ENCODE results near the gene C17orf114.
"Not testable (repeated sequence)": the region's sequence is repeated elsewhere in the genome, so short reads cannot be mapped to it uniquely, and the experiment has no call there.

Gene C17orf114

DNA sequence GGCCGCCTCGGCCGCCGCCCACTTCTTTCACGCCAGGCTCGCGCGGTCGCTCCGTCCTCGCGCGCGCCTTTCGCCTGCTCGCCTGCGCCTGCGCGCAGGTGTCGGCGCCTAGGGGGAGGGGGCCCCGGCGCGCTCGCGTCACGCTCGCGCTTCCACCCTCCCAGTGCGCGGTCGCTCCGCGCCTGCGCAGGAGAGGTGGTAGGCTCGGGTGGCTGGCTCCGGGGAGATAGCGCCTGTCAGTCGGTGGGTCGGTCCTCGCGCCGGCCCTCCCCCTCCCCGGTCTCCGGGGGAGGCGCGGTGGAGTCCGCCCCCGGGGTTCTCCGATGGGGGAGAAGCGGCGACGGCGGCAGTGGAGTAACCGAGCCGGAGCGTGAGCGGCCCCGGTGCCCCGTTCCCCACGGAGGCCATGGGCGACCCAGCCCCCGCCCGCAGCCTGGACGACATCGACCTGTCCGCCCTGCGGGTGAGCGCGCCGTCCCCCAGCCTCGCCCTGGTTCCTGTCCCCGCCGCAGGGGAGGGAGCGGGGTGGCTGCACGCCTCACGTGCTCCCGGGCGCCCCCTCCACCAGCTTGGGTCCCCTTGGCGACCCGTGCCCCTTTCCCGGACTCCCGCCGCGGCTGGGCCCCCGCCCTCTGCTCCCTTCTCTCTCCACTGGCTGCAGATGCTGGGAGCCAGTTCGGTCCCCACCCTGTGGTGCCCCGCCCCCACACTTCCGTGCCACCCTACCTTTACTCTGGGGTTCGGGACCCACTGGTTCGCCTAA, 31.2 kb upstream of the C17orf114 start, which contains the start of gene MINK1:
Gene MINK1 (plus strand): TSS at position 163 of the 763 bp plus-strand sequence. CDS start 244 bp downstream, at position 407.
- no peaks in the 10 kb centered on the region for H3K36me3 ChIP-seq
- H3K4me1 ChIP-seq: peaks cover 0 to 34% (median 18%) of the 10 kb centered on the region in 4 donors
- peak; percentile 94 for DNase-seq
- H3K27me3 ChIP-seq: no peaks in the 10 kb centered on the region
- no peaks in the 10 kb centered on the region for H3K9me3 ChIP-seq
- intact Hi-C loops (cut with DNase I): loop anchor here (2.0 to 5.0 kb wide), 3 partner anchors 36 to 121 kb away; partner anchors contain the start of genes ARRB2 and PSMB6
- H3K27ac ChIP-seq: peak within 1 kb of the TSS; percentile 85 to 94 (median 88)
- WGBS, 2 donors: 0% methylated on average over 91 of the region's 91 CpGs
- H3K4me3 ChIP-seq: peak within 1 kb of the TSS; percentile 75 to 99 (median 84)
- no peak for TF ChIP-seq EP300 (IDR thresholded peaks at IDR 0.05)
- peak; percentile 65 to 73 for TF ChIP-seq POLR2A (IDR thresholded peaks at IDR 0.05)
- TF ChIP-seq, protein P1, sequence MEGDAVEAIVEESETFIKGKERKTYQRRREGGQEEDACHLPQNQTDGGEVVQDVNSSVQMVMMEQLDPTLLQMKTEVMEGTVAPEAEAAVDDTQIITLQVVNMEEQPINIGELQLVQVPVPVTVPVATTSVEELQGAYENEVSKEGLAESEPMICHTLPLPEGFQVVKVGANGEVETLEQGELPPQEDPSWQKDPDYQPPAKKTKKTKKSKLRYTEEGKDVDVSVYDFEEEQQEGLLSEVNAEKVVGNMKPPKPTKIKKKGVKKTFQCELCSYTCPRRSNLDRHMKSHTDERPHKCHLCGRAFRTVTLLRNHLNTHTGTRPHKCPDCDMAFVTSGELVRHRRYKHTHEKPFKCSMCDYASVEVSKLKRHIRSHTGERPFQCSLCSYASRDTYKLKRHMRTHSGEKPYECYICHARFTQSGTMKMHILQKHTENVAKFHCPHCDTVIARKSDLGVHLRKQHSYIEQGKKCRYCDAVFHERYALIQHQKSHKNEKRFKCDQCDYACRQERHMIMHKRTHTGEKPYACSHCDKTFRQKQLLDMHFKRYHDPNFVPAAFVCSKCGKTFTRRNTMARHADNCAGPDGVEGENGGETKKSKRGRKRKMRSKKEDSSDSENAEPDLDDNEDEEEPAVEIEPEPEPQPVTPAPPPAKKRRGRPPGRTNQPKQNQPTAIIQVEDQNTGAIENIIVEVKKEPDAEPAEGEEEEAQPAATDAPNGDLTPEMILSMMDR (IDR thresholded peaks at IDR 0.05): no peak
- TF ChIP-seq POLR2AphosphoS5 (IDR thresholded peaks at IDR 0.05): peak; percentile 85 to 90 (median 90)

DNA sequence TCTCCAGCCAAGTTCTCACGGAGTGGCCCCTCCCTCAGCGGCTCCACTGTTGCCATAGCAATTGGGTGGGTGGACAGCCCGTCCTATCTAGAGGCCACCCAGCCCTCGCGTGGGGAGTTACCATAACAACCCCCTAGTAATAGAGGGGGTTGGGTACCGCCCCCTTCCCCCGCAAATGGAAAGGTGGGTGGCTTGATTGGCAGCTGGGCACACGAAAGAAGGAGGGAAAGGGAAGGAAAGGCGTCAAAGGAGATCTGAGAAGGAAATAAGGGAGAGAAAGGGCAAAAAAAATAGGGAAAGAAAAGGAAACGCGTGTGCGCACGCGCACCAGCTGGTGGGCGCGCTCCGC, 30.7 kb upstream of the C17orf114 start:
- WGBS, 2 donors: 0% methylated on average over 12 of the region's 17 CpGs
- Histone ChIP-seq H3K27ac (peak overlapping the region; percentile 85 to 94 (median 88)), H3K4me1 (peaks cover 0 to 32% (median 18%) of the 10 kb centered on the region in 4 donors)

DNA sequence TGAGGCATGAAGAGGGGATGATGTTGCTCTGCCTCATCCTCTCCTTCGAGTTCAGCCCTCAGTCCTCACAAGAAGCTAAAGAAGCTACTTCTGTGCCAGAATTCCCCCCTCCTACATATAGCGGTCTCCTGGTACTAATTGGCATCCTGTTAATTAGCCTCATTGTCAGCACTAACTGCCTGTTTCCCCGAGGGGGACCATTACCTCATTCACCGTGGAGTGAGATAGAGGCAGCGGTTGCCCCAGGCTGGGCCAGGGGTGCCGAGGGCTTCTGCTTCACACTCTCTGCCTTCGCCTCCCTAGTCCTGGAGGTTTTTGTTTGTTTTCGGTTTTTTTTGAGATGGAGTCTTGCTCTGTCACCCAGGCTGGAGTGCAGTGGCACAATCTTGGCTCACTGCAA, 25.3 kb upstream of the C17orf114 start:
- WGBS, 2 donors: 75 to 83% methylated on average over 8 of the region's 8 CpGs
- TF ChIP-seq EP300 (IDR thresholded peaks at IDR 0.05) (no peak), POLR2AphosphoS5 (IDR thresholded peaks at IDR 0.05) (no peak), POLR2A (IDR thresholded peaks at IDR 0.05) (no peak)
- TF ChIP-seq, protein P1 (IDR thresholded peaks at IDR 0.05): no peak
- peaks cover 0 to 14% (median 0%) of the 10 kb centered on the region in 4 donors for H3K36me3 ChIP-seq

More for the DNA sequence above, 30.7 kb upstream of the C17orf114 start:
- not testable (repeated sequence) for DNase-seq, H3K36me3 ChIP-seq, H3K27me3 ChIP-seq, H3K9me3 ChIP-seq
- H3K4me3 ChIP-seq: peak overlapping the region; percentile 75 to 99 (median 84)
- intact Hi-C loops (cut with DNase I): loop anchor here (2.0 to 5.0 kb wide), 3 partner anchors 36 to 121 kb away; partner anchors contain the start of genes ARRB2 and PSMB6

DNA sequence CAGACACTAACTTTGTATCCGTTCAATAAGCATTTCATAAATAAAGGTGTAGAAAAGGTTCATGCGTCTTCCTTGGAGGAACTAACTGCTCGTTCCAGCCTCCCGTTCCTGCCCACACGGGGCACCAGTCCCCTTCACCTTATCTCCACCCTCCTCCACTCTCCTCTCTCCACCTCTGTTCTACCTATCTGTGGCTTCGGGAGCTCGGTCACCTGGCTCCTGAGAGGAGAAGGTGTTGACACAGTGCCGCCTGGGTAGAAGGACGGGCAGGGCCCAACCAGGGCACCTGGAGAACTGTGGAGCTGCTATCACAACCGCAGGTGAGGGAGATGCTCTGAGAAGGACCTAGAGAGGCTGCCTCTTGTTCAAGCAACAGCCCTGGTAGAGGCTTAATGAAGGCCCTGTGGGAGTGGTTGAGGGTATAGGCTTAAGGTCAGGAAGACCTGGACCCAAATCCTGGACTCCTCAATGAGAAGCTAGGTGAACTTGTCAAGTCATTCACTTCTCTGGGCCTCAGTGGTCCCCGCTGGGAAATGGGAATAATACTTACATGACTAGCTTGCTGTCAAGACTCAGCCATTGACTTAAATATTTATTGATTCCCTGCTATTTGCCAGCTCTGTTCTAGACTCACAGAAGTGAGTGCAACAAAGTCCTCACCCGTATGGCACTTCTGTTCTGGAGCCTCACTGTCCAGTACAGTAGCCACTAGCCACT, 21.4 kb upstream of the C17orf114 start:
- Histone ChIP-seq H3K27ac (no peak overlapping the region), H3K9me3 (no peaks in the 10 kb centered on the region), H3K27me3 (no peaks in the 10 kb centered on the region), H3K36me3 (peaks cover 0 to 44% (median 2%) of the 10 kb centered on the region in 4 donors), H3K4me3 (no peak overlapping the region), H3K4me1 (no peaks in the 10 kb centered on the region)
- intact Hi-C loops (cut with DNase I): no loop called here
- 52 to 72% methylated on average over 12 of the region's 12 CpGs for WGBS, 2 donors
- DNase-seq: no peak
- TF ChIP-seq, protein P1 (IDR thresholded peaks at IDR 0.05): no peak
- no peak for TF ChIP-seq POLR2A (IDR thresholded peaks at IDR 0.05)
- TF ChIP-seq EP300 (IDR thresholded peaks at IDR 0.05): no peak
- no peak for TF ChIP-seq POLR2AphosphoS5 (IDR thresholded peaks at IDR 0.05)

More for the DNA sequence above, 25.3 kb upstream of the C17orf114 start:
- no peaks in the 10 kb centered on the region for H3K27me3 ChIP-seq
- H3K9me3 ChIP-seq: no peaks in the 10 kb centered on the region
- DNase-seq: no peak
- H3K4me3 ChIP-seq: no peak overlapping the region
- no peaks in the 10 kb centered on the region for H3K4me1 ChIP-seq
- no peak overlapping the region for H3K27ac ChIP-seq
- intact Hi-C loops (cut with DNase I): no loop called here

- H3K4me1 ChIP-seq: no peaks in the 10 kb centered on the region
- WGBS, 2 donors: 82 to 85% methylated on average over 3 of the region's 3 CpGs
- H3K4me3 ChIP-seq: no peak overlapping the region
- intact Hi-C loops (cut with DNase I): no loop called here
- H3K9me3 ChIP-seq: no peaks in the 10 kb centered on the region
- H3K27me3 ChIP-seq: no peaks in the 10 kb centered on the region
- no peak overlapping the region for H3K27ac ChIP-seq
- peaks cover 0 to 44% (median 3%) of the 10 kb centered on the region in 4 donors for H3K36me3 ChIP-seq
- no peak for DNase-seq
- TF ChIP-seq EP300 (IDR thresholded peaks at IDR 0.05) (no peak), POLR2A (IDR thresholded peaks at IDR 0.05) (no peak), POLR2AphosphoS5 (IDR thresholded peaks at IDR 0.05) (no peak)
- TF ChIP-seq, protein P1 (IDR thresholded peaks at IDR 0.05): no peak
Observed at GRCh38 chr17:4822835-4823234, 20.7 kb upstream of the C17orf114 start.

Measured in sigmoid colon (tissue), 6 donors.